GM12873 (cell line): ENCODE measurements around the gene EPB41L4B.

ENCODE experiments used
- TF ChIP-seq, protein P1 (sequence below): IDR thresholded peaks from 2 replicates; pipeline ENCODE4 v1.5.1; 2012; ENCODE audit warnings: low read depth, mild to moderate bottlenecking, moderate library complexity, low read length, control low read depth; ENCODE audit not compliant: insufficient read depth; ENCODE audit errors: missing control alignments

The EPB41L4B gene

DNA sequence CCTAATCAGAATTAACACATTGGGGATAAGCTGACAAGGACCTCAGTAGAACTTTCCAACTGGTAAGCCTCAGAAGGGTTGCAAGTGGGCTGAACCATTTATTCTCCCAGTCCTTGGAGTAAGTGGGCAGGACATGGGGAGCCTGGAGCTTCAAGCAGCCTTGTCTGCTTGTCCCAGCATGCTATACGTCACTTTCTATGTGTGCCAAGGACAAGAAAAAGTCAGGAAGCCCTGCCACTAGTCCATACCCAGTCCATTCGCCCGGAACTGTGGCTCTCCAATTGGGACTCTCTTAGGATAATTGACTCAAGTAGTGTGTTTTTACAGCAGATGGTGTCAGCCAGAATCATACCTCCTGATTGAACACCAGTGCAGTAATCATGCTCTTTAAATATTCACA, 91.2 kb downstream of the EPB41L4B start:
- TF ChIP-seq, protein P1, sequence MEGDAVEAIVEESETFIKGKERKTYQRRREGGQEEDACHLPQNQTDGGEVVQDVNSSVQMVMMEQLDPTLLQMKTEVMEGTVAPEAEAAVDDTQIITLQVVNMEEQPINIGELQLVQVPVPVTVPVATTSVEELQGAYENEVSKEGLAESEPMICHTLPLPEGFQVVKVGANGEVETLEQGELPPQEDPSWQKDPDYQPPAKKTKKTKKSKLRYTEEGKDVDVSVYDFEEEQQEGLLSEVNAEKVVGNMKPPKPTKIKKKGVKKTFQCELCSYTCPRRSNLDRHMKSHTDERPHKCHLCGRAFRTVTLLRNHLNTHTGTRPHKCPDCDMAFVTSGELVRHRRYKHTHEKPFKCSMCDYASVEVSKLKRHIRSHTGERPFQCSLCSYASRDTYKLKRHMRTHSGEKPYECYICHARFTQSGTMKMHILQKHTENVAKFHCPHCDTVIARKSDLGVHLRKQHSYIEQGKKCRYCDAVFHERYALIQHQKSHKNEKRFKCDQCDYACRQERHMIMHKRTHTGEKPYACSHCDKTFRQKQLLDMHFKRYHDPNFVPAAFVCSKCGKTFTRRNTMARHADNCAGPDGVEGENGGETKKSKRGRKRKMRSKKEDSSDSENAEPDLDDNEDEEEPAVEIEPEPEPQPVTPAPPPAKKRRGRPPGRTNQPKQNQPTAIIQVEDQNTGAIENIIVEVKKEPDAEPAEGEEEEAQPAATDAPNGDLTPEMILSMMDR: no peak

DNA sequence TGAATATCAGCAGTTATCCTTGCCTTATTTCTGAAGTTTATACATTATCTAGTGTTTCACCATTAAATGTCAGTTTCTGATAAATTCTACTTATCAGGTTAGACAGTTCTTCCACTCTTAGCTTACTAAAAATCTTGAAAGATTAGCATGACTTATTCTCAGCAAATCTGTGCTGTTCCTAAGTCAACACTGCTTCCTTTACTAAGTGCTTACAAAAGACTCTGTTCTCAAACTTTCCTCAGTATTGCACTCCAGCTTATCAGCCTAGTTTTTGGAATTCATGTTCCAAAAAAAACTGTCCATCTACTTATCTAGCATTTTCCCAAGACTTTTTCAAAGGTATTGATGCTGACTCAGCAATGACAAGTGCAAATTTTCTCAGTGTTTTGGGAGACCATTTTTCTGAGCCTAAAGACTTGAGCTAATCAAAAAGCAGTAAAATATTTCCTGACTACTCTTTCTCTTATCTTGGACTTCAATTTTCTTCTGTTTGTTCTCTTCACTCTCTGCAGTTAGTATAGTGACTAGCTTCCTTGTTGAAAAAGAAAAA, 92.7 kb downstream of the EPB41L4B start:
- TF ChIP-seq, protein P1: no peak

- TF ChIP-seq, protein P1: no peak
Measured at GRCh38 chr9:109225629-109226028, 95.2 kb downstream of the EPB41L4B start.

- TF ChIP-seq, protein P1: no peak
Measured at GRCh38 chr9:109224751-109225150, 96.1 kb downstream of the EPB41L4B start.

DNA sequence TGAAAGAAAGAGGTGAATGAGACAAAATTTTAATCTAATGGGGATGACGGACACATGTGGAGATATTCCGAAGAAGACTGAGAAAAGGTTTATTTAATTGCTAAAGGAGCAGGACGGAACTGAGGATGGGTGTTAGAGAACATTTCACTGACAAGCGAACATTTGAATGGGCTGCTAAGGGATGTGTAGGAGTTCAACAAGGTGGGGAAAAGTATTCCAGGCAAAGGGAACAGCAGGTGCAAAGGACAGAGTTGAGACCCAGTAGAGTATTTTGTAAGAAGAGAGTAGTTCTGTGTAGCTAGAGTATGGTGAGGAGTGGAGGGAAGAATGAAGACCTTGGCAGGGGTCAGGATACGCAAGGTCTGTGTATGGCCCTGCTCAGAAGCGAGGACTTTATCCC, 106.4 kb downstream of the EPB41L4B start:
- TF ChIP-seq, protein P1: no peak

- TF ChIP-seq, protein P1: no peak
Measured at GRCh38 chr9:109213285-109214121, 107.4 kb downstream of the EPB41L4B start.

DNA sequence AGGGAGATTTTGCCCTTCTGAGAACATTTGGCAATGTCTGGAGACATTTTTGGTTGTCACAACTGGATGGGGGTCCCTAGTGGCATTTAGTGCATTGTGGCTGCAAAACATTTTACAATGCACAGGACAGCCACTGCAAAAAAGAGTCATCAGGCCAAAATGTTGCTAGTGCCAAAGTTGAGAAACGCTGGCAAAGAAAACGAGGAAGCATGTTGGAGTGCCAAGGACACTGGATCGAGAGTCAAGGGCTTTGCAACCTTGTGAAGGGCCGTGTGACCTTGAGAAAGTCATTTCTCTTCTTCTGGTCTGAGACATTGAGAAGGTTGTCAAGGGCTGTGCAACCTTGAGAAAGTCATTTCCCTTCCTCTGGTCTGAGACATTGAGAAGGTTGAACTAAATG, 108.1 kb downstream of the EPB41L4B start:
- TF ChIP-seq, protein P1: no peak
